SH-SY5Y (cell line): ENCODE measurements around the gene GTF2B.

Experiments
- GATA2 ChIP-seq: IDR thresholded peaks from 2 replicates; pipeline ENCODE4 v1.6.1; 2011; ENCODE audit warnings: mild to moderate bottlenecking, low read depth, low read length
- GATA3 ChIP-seq: IDR thresholded peaks from 2 replicates; pipeline ENCODE4 v1.6.1; 2011; ENCODE audit warnings: low read depth, mild to moderate bottlenecking, low read length, moderate library complexity

GRCh38 chr1:88935522-88936222, 44.3 kb upstream of the GTF2B start:
- TF ChIP-seq GATA3 (no peak), GATA2 (no peak)
